HG02610 (cell line): ENCODE data around the gene MFSD12.

Source experiments
- ATAC-seq: cut with Tn5 transposase; IDR thresholded peaks from one replicate; pipeline ENCODE4 v1.9.1; 2021; ENCODE audit warnings: mild to moderate bottlenecking, moderate library complexity; ENCODE audit not compliant: unreplicated experiment

MFSD12 gene

DNA sequence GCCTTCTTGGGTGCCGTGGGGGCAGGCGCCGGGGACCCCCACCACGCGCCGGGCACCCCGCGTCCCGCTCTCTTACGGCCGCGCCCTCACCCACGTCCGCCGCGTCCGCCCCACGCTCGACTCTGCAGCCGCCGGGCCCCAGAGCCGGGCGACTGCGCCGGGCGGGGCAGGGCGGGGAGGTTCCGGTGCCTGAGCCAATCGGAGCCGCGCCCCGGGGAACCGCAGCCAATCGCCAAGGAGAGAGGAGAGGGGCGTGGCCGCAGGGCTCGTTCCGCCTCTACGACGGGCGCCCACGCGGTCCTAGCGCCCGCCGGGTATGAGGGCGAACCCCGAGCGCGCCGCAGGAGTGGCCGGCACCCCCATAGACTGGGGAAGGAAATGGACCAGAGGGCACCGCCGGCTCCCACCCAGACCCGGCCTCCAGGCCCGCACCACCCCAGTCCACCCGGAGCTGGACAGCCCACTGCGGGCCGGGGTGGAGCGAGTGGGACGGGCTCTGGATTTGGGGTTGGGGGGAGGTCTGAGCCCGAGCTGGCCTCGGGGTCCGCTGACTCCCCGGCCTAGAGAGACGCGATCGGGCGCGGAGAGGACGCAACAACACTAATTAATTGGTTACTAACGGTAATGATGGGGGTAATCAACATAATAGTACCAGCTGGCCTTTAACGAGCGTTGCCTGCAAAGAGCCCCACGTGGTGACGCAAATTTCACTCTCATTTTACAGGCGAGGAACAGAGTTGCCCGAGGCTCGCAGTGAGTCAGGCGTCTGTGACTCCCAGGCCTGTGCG is at the start of gene MFSD12:
MFSD12 (minus strand) TSS at position 126 of the 788 bp plus-strand sequence. CDS start 183 bp downstream, outside the sequence.
- peak; percentile 85 for ATAC-seq

DNA sequence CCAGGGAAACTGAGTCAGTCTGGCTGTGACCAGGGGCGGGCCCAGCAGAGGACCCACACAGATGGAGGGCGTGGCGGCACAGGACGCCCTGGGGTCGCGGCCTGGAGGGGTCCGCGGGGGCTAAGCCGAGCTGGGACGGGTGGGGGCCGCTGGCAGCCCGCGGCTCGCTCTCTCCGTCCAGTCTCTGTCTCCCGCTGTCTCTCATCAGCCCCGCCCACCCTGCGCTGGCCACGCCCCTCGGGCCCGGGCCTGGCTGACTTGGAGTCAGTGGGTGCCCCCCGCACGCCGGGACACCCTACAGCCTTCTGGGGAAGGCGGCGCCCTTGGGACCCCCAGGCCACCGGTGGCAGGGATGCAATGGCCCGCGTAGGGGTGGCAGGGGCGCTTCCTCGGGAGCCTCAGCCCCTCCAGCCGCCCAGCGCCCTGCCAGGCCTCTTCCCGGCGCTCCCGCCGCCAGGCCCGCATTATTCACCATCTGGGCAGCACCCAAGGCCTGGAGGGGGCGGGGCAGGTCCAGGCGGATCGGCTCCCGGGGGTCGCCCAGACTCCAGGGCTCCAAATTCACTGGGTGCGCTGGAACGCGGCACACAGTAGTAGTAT is 49.4 kb upstream of the MFSD12 start, which contains the start of gene TBXA2R:
TBXA2R (minus strand) TSS at position 186 of the 600 bp plus-strand sequence. CDS start 6,241 bp downstream, outside the sequence.
- ATAC-seq: no peak

DNA sequence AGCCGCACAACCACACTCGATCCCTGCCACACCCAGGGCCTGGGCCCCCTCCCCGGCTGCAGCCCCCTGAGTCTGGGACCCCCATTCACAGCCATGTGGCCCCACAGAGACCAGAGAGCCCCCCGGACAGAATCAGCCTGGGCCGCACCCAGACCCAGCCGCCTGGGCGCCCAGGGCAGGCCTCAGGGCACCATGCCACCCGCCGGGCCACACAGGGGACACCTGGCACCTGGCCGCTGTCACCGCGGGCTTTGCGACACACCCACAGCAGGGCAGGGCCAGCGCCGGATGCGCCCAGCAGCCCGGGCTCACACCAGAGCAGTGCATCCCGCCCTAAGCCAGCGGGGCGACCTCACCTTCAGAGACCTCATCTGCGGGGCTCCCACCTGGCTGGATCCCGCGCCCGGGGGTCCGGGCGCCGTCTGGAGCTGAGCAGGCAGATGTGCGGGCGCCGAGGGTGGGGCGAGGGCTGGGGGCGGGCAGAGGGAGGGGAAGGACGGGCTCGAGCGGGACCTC is 48.8 kb upstream of the MFSD12 start:
- no peak for ATAC-seq

DNA sequence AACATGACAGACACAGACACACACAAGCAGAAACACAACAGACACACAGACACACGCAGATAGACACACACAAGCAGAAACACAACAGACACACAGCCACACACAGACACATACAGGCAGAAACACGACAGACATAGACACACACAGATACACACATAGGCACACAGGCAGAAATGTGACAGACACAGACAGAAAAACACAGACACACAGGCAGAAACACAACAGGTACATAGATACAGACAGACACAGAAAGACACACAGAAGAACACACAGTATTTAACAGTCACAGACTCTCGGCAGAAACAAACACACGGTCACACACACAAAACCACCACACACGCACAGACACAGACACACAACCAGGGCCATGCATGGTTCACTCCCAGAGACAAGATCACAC is 48.4 kb upstream of the MFSD12 start:
- ATAC-seq: no peak

DNA sequence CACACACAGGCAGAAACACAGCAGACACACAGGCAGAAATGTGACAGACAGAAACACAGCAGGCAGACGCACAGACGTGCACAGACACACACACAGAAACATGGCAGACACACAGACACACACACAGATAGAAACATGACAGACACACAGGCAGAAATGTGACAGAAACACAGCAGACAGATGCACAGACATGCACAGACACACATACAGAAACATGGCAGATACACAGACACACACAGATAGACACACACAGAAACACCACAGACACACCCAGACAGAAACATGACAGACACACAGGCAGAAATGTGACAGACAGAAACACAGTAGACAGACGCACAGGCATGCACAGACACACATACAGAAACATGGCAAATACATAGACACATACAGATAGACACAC is 48.0 kb upstream of the MFSD12 start:
- ATAC-seq: no peak

DNA sequence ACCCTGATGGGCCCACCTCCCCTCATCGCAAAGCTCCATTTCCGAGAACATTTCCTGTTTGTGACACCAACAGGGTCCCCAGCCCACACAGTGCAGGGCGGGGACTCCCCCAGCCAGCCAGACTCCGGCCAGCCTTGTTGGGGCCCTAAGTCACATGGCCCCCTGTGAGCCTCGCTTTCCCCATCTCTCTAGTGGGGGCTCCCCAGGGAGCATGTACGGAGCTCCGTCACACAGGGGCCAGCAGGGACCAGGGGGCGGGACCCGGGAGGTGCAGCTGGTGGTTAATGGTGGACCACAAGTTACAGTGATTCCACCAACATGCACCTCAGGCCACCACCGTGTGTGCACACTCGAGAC is 47.6 kb upstream of the MFSD12 start:
- no peak for ATAC-seq

DNA sequence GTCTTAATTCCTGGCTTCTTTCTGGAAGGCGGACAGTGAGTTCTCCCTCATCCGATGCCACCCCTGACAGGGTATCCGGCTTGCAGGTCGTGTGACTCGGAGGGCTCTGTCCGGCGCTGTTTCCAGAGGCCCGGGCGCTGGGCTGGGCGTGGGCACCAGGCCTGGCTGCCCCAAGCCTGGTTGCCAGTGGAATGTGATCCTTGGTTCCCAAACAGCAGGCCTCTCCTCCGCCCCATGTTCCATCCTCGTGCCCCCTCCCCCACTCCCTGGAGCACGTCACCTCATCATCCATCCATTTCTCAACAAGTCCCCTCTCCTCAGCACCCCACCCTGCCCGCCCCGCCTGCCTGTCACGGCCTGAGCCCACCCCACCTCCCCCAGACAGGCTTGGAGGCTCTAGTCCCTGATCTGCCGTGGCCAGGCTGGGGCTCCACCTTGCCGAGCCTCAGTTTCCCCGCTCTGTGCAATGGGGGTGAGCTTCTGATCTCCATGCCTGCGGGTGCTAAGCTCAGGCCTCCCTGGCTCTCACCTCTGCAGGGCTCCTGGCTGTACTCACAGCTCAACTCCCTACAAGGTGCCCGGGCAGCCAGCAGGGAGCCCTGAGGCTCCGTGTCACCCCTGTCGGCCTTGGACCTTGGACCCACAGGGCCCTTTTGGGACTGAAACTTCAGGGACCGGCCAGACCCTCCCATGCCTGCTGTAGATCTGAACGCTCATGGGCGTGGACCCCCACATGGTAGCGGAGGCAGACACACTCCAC is 47.0 kb upstream of the MFSD12 start:
- no peak for ATAC-seq

DNA sequence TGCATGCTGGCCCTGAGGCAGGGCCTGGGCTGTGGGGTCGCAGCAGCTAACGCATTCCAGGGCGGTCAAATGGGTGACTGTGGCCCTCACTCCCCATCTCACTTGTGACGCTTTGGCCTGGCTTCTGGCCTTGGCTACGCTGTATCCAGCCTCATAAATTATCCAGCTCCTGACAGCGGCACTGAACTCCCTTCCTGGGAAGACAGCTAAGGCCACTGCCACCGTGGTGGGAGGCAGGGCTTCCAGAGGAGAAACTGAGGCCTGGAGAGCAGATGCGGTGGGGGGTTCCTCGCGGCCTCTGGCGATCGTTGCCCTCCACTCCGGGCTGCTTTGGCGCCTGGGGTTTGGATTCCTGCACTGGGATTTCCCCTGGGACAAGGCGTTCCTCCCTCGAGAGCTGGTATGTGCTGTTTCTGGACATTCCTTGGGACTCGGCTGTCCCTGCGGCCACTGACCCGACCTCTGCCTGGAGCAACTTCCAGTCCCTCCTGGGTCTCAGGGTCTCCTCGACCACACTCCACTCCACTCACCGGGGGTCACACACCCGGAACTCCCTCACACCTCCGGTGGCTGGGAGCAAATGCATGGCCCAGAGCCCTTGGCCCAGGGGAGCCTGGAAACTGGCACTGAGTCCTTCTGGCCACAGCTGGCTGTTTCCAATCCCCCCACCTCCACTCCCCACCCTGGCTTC is 45.9 kb upstream of the MFSD12 start:
- ATAC-seq: no peak

DNA sequence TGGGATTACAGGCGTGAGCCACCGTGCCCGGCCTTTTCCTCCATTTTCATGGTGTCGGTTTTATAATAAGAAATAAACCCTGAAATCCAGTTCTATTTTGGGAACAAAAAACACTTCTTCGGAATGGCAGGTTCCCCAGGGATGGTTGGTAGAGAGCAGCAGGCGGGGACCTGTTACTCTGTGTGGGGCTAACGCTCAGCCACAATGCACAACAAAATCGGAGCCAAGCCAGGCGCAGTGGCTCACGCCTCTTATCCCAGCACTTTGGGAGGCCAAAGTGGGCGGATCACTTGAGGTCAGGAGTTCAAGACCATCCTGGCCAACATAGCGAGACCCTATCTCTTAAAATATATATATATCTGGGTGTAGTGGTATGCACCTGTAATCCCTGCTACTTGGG is 43.6 kb upstream of the MFSD12 start:
- ATAC-seq: no peak

DNA sequence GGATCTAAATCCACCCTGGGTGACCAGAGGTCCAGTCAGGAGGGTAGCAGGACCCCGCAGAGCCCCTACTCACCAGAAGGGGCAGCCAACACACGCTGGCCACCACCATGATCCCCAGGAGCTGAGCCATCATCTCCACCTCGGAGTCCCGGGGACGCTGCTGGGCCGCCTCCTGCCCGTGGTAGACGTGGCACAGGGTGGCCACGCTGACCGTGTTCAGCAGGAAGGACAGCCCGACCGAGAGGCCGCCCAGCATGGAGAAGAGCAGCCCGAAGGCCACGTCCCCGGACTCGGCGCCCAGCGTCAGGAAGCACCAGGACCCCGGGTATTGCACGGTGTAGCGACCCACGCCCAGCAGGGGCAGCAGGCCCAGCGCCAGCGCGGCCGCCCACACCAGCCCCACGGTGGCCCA is 42.4 kb upstream of the MFSD12 start:
- no peak for ATAC-seq

DNA sequence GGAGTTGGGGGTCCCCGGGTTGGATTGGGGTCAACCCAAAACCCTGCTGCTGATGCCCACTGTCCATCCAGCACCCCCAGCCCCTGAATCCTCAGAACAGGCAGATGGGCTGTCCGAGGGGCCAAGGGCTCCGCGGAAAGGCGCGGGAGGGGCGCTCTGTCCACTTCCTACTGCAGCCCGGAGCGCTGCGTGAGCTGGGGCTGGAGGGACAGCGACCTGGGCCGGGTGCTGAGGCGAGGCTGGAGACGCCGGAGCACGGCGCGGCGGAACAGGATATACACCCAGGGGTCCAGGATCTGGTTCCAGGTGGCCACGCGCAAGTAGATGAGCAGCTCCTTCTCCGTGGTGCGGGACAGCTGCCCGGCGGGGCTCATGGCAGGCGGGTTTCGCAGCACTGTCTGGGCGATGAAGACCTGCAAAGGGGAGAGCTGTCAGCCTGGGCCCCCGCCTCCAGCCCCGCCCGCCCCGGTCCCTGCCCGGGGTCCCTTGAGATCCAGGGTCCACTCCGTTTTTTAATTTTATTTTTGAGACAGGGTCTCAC is 38.2 kb upstream of the MFSD12 start:
- ATAC-seq: no peak

DNA sequence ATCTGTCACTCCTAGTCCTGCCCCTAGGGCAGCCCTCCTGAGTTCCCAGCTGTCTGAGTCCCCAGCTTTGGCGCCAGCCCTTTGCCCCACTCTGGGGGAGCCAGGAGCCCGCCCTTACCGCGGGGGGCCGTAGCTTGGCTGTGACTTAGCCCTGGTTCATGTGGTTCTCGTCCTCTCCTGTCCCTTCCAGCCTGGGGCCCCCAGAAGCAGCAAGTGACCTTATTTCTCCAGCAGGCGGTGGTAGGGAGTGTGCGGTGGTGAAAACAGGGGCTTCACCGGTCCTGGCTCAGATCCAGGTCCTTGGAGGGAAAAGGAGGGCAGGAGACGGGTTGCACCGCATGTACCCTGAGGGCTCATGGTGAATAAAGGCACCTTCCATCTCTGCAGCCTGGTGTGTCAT is 35.8 kb upstream of the MFSD12 start:
- ATAC-seq: no peak

DNA sequence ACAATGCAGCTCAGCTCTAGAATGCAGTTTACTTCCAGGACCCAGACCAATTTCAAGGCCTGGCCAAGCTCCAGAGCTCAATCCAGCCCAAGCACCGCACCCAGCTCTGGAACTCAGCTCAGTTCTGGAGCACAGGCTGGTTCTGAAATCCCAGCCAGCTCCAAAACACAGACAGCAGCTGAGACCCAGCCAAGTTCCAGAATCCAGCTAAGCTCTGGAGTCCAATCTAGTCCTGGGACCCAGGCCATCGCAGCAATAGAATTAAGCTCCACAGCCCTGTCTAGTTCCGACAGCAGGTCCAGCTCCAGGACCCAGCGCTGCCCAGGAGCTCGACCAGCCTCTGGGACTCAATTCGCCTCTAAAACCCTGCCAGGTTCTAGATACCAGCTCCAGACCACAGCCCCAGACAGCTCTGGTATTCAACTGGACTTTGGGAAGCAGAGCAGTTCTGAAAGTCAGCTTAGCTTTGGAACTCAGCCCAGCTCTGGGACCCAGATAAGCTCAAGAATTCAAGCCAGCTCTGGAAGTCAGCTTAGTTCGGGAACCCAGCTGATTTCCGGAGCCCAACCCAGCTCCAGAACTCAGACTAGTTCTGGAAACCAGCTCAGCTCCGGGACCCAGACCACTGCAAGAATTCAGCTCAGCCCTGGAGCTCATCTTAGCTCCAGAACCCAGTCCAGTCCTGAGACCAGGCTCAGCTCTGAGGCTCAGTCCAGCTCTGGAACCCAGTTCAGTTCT is 34.7 kb upstream of the MFSD12 start:
- ATAC-seq: no peak

DNA sequence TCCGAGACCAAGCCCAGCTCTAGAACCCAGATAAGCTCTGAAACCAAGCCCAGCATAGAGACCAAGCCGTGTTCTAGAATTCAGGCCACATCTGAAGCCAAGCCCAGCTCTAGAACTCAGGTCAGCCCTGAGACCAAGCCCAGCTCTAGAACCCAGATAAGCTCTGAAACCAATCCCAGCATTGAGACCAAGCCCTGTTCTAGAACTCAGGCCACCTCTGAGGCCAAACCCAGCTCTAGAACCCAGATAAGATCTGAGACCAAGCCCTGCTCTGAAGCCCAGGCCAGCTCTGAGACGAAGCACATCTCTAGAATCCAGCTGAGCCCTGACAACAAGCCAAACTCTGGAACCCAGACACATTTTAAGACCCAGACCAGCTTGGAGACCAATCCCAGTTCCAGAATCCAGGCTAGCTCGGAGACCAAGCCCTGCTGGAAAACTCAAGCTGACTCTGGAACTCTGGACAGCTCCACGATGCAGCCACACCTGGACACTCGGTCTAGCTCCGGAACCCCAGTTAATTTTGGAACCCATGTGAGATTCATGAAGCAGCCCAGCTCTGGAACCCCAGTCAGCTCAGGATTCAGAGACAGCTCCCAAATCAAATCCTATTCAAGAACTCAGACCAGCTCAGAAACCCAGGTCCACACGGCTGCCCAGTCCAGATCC is 33.7 kb upstream of the MFSD12 start:
- no peak for ATAC-seq

DNA sequence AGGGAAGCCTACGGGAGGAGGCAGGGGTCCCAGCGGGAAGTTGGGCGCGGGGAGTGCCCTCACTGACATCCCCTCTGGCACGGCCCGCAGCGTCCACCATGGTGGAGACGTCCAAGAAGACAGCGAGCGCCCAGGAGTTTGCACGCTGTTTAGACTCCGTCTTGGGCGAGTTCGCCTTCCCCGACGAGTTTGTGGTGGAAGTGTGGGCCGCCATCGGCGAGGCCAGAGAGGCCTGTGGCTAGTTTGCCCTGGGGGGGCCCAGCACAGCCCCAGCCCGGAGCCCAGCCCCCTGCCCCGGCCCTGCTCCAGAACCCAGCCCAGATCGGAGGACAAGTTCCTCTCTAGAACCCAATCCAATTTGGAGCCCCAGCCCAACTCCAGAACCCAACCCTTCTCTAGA is 32.6 kb upstream of the MFSD12 start:
- ATAC-seq: no peak

DNA sequence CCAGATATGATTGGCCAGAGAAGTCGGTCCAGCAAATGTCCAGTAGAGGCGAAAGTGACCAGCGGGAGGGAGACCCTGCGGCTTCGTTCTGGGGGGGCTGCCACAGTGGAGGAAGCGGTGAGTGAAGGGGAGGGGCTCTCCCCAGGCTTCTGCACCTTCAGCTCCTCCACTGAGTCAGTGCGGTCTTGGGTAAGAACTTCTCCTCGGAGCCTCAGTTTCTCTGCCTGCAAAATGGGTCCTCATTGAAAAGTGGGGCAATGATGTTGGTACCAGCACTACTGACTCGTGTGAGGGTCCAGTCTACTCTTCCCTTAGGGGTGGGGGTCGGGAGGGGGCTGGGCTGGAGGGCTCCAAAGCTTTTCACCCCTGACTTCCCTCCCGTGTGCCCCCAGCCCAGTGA is 32.1 kb upstream of the MFSD12 start:
- ATAC-seq: no peak

DNA sequence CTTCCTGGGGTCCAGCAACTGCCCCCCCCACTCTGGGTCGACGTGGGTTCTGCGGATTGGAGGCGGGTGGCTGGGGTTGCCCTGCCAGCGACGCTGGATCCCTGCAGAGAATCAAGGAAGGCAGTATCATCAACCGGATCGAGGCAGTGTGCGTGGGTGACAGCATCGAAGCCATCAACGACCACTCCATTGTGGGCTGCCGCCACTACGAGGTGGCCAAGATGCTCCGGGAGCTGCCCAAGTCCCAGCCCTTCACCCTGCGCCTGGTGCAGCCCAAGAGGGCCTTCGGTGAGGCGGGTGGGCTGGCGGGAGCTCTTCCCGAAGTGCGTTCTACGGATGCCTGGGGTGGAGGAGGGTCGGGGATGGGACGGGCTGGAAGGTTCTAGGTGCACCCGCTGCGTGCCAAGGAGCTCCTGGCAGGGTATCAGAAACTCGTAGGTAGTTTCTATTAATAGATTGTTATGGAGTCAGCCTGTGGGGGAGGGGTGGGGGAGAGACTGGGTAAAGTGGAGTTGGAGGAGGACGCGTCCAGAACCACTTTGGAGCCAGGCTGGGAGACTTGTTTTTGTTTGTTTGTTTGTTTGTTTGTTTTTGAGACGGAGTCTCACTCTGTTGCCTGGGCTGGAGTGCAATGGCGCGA is 29.4 kb upstream of the MFSD12 start:
- no peak for ATAC-seq

DNA sequence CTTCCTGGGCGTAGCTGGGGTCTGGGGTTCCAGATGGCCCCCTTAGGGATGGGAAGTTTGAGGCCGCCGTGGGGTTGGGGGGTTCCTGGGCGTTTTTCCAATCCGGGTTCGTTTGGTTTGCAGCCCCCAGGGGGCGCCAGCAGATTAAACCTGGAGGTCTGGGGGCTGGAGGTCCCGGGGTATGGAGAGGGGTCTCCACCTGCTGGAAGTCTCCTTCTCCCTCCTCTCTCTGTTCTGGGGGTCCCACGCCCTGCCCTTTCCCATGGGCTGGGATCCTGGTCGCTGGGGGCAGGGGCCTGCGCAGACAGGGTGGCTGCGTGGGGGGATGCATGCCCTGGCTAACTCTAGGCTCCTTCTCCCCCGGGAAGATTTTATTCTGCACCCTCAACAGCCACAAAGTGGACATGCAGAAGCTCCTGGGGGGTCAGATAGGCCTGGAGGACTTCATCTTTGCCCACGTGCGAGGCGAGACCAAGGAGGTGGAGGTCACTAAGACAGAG is 28.8 kb upstream of the MFSD12 start:
- ATAC-seq: no peak
